HG02759 (cell line): Measurements from ENCODE around the gene OSBPL5.

Experiments used
- ATAC-seq: cut with Tn5 transposase; IDR thresholded peaks from one replicate; pipeline ENCODE4 v1.9.1; 2021; ENCODE audit warnings: mild to moderate bottlenecking, moderate library complexity; ENCODE audit not compliant: unreplicated experiment

Gene OSBPL5

GRCh38 chr11:3105791-3106735 lies 59.0 kb downstream of the OSBPL5 start:
- no peak for ATAC-seq

- no peak for ATAC-seq
Measured at GRCh38 chr11:3104961-3105790, 59.9 kb downstream of the OSBPL5 start.

- ATAC-seq: no peak
Measured at GRCh38 chr11:3104051-3104714, 60.9 kb downstream of the OSBPL5 start.

GRCh38 chr11:3103076-3103475 lies 62.0 kb downstream of the OSBPL5 start:
- no peak for ATAC-seq

GRCh38 chr11:3102641-3102921 lies 62.5 kb downstream of the OSBPL5 start:
- no peak for ATAC-seq

GRCh38 chr11:3101921-3102640 lies 63.0 kb downstream of the OSBPL5 start:
- no peak for ATAC-seq

GRCh38 chr11:3099178-3099577 lies 65.9 kb downstream of the OSBPL5 start:
- ATAC-seq: no peak

GRCh38 chr11:3096909-3097530 lies 68.1 kb downstream of the OSBPL5 start:
- ATAC-seq: no peak

GRCh38 chr11:3095712-3096361 lies 69.3 kb downstream of the OSBPL5 start:
- ATAC-seq: no peak

GRCh38 chr11:3094223-3094824 lies 70.8 kb downstream of the OSBPL5 start:
- ATAC-seq: no peak

- no peak for ATAC-seq
Measured at GRCh38 chr11:3093281-3094191, 71.6 kb downstream of the OSBPL5 start.

GRCh38 chr11:3092603-3093141 lies 72.4 kb downstream of the OSBPL5 start:
- no peak for ATAC-seq

GRCh38 chr11:3091846-3092602 lies 73.1 kb downstream of the OSBPL5 start:
- peak; percentile 75 for ATAC-seq

GRCh38 chr11:3091081-3091845 lies 73.8 kb downstream of the OSBPL5 start:
- ATAC-seq: no peak

- ATAC-seq: no peak
Measured at GRCh38 chr11:3090096-3090901, 74.8 kb downstream of the OSBPL5 start.
